GM19328 (cell line): ENCODE results near the gene AUH.
A peak's percentile ranks its signal among the peaks of the same experiment; 100 is the strongest.
"Not testable (repeated sequence)": the region's sequence is repeated elsewhere in the genome, so short reads cannot be mapped to it uniquely, and the experiment has no call there.

Experiments
- ATAC-seq: cut with Tn5 transposase; IDR thresholded peaks from one replicate; pipeline ENCODE4 v1.9.1; 2021; ENCODE audit warnings: mild to moderate bottlenecking, moderate library complexity; ENCODE audit not compliant: unreplicated experiment

The AUH gene, protein sequence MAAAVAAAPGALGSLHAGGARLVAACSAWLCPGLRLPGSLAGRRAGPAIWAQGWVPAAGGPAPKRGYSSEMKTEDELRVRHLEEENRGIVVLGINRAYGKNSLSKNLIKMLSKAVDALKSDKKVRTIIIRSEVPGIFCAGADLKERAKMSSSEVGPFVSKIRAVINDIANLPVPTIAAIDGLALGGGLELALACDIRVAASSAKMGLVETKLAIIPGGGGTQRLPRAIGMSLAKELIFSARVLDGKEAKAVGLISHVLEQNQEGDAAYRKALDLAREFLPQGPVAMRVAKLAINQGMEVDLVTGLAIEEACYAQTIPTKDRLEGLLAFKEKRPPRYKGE

DNA sequence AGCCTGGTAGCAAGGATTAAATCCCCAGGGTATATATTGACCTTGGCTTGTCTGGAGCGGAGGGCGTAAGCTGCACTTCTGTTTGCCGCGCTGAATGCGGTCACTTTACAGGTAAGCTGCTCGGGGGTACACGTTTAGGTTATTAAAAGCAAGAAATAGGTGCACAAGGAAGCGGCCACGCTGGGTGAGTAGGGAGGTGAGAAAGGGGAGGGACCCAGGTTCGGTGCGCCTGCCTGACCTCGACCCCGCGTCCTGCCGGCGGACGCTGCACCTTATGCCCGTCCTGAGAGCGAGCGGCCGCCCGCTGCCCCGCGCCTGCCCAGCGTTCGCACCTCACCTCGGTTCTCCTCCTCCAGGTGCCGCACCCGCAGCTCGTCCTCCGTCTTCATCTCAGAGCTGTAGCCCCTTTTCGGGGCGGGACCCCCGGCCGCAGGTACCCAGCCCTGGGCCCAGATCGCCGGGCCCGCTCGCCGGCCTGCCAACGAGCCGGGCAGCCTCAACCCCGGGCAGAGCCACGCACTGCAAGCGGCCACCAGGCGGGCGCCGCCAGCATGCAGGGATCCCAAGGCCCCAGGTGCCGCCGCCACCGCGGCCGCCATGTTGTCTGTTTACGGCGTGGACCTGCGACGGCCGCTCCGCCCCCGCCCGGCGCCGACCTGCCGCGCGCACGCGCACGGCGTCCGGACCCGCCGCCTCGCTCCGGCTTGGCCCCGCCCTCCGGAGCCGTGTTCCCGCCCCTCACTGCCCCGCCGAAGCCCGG, at the start of gene AUH:
AUH (minus strand) TSS at position 628 of the 760 bp plus-strand sequence; CDS start at position 599, 29 bp downstream.
- ATAC-seq = peak; percentile 85

DNA sequence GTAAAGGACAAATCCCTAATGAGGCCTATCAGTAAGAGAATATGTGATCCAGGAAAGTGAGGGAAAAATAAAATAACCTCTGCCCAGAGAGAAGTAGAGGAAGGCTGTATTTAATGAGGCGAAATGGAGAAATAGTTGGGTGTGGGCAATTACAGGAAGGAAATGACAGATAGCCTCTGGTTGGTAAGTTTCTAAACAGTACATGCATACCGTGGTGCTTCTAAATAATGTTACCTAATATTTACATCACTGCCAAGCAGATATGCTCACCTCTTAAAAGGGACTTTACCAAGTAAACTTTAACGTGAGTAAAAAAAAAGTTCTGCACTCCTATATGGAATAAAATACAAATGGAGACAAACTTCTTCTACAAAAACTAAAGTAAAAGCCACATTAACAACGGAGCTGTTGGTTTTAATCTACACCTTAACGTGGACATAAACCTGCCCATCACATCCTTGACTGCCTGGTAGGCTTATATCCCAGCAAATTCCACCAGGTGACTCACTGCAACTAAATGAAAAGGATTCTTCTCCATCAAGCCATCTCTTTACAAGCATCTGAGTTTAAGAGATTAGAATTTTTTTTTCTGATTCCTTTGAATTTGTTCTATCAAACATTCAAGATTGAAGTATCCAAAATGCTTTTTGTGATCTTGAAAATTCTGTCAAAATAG, 49.5 kb upstream of the AUH start:
- no peak for ATAC-seq

DNA sequence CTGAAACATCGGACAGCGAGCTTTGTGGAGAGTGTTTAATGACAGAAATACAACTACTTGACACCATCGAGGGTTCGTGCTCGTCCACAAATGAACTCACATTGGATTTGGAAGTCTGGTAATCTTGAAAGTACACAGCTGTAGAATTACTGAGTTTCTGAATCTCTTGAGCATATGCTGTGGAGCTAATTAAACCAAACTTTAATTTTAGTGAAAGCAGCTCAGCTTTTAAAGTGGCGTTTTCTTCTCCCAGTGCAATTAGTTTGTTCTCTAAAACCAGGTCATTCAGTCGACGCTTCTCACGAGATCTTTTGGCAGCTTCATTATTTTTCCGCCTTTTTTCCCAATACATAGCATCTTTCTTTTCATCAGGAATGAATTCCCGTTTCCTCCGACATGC, 48.4 kb upstream of the AUH start:
- ATAC-seq = no peak

DNA sequence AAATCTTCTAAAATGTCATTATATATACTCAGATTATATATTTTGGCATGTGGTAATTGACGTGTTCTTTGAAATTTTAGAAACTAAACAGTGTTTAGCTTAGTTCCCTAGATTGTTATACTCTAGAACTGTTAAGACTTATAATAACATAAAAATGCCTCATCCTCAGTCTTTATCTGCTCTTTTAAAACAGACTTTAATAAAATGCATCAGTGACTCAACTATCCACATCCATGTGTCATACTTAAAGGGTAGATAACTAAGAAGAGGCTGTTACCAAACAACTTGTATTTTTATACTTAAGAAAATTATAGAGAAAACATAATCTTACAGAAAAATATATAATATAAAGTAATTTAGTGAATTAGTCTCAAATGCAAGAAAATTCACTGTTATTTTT, 46.8 kb upstream of the AUH start:
- ATAC-seq = no peak

DNA sequence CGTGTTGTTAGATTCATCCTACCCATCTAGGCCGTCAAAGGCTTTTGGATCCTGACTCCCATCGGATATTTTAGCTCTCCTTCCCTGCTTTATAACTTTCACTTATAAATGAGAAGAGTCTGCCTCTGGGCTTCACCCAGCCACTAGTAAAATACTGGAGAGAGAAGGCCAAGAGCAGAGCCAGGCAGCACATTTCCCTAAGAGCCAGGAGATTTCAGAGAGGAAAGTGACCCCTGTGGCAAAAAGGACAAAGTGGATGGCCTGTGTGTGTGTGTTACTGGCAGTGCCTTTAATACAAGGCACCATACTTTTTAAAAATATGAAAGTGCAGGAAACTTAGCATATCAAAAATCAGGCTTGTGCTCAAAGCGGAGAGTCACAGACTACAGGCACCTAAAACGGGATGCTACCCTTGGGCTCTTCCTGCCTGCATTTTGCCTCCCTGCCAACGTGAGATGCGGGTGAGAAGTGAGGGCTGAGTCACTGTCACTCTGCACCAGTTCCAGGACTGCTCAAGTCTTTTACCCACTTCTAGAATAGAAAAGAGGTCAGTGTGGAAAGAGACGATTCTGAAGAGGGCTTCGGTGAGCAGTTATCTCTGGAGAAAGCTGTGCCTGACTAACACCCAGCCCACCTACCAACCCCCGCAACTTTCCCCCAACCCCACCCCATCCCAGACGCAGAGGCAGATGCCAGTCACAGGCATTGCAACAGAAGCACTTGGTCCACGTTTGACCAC, 46.0 kb upstream of the AUH start:
- ATAC-seq = no peak

DNA sequence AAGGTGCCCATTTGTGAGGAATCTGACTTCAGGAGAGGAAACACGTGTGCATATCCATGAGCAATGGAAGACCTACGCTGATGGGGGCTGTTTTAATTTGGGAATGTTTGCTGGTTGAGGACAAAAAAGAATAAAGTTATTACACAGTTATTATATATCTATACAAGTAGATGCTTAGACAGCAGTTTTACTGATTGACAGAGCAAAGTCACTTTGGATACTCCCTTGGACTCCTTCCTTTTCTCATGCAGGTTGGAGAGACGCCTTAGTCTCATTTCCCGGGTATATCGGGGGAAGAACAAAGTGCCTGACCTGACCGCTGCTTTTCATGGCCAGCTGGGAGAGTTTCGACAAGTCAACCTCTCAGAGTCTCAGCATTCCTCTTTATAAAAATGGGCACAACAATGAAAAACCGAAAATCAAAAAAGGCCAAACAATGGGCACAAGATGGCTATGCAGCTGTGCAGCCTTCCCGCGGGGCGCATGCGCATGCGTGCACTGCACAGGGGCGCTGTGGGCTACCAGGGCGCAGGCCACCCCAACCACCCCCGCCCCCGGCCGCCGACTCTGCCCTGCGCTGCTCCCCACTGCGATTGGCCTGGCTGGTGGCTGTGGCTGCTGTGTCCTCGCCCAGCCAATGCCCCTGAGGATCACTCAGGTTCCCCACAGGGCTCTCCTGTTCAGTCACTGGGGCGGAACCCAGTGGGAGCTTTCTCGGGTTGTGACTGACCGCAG, 43.8 kb upstream of the AUH start:
- no peak for ATAC-seq

DNA sequence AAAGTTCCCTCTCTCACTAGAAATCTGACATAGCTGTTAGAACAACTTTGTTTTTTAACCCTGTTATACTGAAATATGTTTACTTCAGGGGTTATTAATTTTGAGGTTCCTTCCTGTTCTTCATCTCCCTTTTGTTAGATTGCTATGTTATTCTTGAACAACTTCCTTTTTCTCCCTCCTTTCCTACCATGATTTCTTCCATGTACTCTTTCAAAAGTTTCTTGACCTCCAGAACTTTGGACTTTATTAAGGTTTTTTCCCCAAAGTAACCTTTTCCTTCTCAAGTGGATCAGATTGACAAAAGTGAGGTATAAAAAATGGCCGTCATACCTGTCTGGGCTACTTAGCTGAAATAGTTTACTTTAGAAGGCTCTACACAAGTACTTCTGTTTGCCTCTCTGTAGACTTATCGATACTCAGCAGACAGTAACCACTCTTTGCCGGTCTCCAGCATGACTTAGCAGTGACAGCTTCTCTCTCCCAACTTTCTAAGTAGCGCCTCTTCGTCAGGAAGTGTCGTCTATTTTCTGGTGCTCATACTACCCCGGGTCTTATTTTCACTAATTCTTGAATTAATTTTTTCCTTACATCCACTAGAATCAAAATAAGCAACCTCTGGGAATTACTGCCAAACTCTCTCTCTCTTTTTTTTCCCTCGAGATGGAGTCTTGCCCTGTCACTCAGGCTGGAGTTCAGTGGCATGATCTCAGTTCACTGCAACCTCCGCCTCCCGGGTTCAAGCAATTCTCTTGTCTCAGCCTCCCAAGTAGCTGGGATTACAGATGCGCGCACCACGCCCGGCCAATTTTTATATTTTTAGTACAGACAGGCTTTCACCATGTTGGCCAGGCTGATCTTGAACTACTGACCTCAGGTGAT, 42.2 kb upstream of the AUH start:
- no peak for ATAC-seq

DNA sequence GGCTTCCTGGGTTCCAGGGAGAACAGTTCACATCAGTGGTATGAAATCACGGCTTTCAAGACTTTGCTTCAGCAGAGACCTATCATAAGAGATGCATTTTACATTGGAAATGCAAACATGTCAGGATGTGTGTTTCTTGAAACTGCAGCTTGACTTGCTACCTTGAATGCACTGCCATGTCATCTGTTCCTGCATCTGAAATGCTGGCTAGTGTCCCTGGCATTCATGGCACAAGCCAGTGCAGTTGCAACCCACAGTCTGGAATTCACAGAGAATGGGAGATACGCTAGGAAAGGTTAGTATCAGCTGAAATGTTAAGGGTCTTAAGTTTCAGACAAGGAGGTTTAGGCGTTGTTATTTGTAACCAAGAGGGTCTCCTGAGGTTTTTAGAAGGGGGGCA, 37.2 kb upstream of the AUH start:
- ATAC-seq = no peak

DNA sequence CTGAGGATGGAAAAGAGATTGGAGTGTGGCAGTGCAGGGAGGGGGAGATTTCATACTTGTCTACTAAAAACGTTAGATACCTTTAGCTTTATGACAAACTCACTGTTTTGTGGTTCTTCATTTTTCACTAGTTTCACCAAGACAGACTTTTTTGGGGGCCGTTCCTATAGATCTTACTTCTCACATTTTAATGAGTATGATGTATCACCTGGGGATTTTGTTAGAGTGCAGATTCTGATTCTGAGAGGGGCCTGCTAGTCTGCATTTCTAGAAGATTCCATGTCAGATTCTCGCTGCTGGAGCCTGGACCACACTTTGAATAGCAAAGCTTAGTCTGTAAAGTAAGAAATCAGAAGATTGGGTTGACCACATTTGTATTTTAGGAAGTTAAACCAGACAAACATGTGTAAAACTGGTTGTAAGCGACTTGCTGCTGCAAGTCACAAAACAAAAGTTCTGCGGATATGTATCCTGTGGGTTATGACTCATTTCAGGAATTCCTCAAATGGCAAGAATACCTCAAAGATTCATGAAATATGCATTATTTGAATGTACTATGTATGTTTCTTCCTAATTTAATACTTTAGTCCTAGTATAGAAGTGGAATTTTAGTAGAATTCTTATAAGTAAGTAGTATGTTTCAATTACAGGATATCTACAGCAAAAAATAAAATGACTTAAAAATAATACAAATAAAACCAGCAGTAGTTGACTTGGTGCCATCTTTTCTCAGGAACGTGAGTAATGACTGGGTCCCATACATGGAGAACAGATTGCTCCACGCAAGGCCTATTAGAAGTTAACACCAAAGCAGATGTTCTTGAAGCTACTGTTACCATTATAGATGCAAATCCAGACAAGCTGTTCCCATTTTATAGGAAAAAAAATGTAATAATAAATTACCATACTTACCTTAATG, 34.1 kb upstream of the AUH start:
- ATAC-seq = no peak

DNA sequence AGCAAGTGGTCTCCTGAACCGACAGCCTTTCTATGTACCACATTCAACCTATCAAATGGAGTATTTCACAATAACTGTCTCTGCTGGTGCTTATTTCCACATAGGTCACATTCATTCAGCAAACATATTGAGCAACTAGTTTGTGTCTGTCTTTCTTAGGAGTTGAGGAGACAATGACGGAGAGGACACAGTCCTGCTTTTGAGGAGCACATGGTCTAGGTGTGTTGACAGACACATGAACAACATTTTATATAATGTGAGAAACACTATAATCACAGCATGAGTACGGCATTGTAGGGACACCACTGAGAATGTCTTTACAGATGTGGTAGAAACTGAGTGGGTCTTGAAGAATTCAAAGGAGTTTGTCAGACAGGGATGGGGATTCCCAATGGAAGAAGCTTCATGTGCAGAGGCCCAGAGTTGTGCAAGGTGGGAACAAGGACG, 33.4 kb upstream of the AUH start:
- no peak for ATAC-seq

DNA sequence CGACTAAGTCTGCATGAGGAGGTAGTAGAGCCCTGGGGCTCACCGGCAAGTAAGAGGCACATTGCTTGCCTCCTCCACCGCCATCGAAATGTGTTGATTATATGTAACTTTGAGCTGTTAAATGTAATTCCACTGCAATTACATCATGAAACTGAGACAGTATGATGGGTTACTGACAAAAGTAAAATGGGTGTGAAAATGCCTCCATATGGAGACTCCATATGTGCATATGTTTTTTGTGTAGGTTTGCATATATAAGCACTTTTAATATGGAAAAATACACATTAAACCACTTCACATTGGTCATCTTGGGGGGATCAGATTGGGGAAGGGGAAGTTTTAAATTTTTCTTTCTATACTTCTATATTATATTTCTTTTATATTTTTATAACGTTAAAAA, 32.1 kb upstream of the AUH start:
- no peak for ATAC-seq

DNA sequence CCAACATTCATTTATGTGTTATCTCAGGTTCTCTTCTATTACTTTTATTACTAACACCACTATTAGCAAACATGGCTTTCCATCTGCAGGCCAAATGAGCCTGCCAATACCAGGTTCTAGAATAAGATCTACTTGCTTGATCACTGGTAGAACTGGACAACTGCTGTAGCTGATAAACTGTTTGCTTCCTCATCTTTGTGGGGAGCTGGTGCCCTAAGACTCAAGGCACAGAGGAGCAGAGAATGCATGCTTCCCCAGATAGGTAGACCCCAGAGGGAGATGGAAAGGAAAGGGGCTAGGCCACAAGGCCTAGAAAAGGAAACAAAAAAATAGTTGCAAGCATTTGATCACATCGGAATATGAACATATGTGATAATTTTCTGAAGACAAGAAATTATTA, 30.7 kb upstream of the AUH start:
- ATAC-seq = no peak

DNA sequence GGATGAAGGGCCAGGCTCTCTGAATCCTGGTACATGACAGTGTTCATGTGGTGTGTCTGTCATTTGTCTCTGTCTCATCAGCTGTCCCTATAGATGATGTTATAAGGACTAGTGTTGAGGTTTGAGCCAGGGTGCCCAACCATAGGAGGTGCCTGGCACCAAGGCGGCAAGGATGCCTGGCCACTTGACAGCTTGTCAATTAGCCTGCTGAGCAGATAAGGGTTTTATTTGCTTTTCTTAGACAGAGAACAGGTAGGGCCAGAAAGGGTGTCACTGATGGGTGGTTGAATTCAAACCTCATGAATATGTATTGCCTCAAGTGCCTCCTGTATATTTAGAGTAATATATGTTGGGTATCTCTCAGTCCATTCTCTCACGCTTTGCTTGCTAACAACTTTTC, 30.1 kb upstream of the AUH start:
- no peak for ATAC-seq

DNA sequence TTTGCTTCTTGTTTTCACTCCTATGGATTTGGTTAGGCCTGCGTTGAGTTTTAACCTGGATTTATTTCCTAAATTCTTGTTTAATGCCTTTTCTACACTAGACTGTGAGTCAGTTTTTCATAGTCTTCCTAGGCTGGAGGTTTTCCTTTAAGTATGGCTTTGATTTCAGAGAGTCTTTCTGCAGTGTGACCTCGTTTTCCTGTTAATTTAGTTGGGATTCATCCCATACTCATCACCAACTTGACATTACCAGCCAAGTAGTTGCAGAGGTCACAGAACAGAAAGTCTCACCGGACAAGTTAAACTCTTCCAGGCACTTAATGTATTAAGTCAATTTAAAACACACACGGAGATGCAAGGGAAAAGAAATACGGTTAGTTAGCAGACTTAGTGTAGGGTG, 29.7 kb upstream of the AUH start:
- ATAC-seq = no peak

DNA sequence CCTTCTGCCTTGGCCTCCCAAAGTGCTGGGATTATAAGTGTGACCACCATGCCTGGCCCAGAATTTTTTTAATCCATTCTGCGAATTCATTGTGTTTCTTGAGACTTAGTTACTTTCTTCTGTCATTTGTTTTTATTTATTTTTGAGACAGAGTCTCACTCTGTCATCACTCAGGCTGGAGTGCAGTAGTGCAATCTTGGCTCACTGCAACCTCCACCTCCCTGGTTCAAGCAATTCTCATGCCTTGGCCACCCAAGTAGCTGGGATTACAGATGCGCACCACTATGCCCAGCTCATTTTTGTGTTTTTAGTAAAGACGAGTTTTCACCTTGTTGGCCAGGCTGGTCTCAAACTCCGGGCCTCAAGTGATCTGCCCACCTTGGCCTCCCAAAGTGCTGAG, 28.0 kb upstream of the AUH start:
- not testable (repeated sequence) for ATAC-seq

DNA sequence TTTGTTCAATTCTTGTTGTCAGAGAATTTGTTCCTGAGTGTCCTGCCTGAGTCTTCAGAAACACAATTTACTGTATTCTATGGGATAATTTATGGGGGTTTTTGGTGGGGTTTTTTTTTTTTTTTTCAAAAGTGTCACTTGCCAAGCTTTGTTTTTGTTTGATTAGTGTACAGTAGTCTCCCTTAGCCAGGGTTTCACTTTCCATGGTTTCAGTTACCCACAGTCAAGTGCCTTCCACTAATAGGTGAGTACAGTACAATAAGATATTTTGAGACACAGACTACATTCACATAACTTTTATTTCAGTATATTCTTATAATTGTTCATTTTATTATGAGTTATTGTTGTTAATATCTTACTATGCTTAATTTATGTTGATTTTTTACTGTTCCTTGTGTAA, 25.0 kb upstream of the AUH start:
- ATAC-seq = no peak

DNA sequence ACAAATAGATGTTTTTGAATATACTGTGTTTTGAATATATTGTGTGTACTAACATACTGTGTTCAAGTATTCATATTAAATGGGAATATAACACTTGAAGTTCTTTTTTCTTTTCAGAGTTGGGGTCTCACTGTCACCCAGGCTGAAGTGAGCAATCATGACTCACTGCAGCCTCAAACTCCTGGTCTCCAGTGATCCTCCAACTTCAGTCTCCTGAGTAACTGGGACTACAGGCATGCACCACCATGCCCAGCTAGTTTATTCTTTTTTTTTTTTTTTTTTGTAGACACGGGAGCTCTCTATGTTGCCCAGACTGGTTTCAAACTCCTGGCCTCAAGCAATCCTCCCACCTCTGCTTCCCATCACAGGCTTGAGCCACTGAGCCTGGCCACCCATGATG, 23.2 kb upstream of the AUH start:
- no peak for ATAC-seq

DNA sequence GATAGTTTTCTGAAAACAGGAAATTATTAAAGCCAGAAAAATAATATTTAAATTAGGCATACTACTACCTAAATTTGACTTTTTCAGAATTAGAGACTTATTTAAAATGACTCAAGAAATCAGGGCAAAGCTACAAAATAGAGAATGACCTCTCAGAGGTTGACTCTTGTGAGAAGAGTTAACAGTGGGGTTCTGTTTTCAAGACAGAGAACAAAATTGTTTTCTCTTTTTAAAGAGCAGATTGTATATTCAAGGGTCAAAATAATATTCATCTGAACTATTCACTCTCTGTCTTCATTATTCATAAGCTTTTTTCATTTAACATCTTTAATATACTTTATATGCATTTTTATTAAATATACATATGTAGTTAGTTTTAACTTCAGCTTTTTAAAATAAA, 21.9 kb upstream of the AUH start:
- ATAC-seq = no peak

DNA sequence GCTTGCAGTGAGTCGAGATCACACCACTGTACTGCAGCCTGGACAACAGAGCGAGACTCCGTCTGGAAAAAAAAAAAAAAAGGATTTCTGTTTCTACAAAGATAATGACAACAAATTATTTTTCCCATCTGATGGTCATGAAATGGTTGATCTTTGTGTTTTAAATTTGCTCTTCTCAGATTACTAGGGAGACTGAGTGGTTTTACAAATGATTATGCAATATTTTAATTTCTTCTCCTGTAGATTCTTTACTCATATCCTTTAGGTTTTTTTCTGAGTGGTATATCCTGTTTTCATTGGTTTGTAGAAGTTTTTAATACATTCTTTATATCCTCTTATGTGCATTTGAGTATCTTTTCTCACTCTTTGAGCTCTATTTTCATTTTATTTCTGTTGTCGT, 20.6 kb upstream of the AUH start:
- ATAC-seq = no peak
